ENCODE data around the gene SUMO4.
A peak's percentile ranks its signal among the peaks of the same experiment; 100 is the strongest.
"Not testable (repeated sequence)": the region's sequence is repeated elsewhere in the genome, so short reads cannot be mapped to it uniquely, and the experiment has no call there.

SUMO4 gene

DNA sequence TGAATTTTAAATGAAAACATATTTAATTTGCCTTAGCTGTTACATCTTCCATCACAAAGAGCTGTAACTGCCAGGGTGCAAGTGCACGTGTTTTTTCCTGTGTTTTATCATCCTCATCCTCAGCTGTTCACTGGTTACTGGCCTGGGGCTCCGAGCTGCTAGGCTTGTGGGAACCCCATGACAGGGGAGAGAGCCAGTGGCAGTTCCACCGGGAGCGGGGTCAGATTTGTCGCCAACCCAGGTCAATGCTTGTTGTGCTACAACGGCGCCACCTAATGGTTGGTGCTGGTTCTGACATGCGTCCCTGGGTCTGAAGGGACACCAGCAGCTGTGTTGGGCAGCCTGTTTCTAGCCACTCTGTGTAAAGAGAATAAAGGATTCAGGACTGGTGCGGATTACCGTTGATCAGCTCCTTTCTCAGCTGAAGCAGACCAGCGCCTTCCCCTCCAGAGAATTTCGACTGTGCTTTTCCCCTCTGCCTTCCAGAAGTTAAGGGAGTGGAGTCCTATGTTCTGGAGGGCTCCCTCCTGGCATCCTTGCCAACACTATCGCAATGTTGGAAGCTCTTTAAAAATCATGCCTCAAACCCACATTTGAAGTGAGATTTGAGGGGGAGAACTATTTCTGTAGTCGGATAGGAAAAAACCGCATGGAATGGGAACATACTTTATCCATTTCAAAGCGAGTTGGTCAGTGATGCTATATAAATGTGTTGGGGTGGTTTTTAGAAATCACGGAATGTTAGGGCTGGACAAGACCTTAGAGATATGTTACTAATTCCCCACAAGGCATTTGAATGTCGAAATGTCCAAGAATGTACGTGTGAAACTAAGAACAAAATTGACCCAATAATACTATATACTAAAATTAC is 32.1 kb downstream of the SUMO4 start:
- DNase-seq (ENCODE audit: low read depth in 2 of 2): peak; percentile 67 to 84

DNA sequence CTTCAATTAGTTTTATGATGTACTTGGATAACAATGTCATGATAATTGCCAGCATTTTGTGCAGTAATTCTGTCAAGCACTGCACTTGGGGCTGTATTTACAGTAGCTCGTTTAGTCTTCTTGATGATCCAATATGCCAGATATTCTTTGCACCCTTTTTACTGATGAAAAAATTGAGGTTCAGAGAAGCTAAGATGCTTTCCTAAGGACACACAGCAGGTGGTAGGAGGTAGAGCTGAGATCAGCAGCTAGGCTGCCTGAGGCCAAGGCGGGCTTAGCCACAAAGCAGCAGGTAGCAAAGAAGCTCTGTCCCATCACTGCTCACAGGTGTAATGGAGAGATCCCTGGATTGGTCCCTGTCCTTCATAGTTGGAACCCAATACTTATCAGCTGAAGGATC is 33.3 kb downstream of the SUMO4 start:
- DNase-seq (ENCODE audit: low read depth in 2 of 2): no peak

DNA sequence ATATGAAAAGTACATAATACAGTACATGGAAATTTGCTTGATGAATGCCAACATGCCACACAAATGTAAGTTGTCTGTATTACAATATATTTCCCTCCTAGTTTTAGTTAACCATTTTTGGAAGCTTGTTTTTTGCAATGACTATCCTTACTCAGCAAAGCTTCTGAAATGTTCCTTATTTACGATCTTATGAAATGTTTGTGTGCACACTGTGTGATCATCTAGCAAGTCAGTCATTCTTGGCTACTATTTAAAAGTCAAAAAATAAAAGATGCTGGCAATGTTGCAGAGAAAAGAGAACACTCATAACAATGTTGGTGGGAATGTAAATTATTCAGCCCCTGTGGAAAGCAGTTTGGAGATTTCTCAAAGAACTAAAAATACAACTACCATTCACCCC is 33.8 kb downstream of the SUMO4 start:
- no peak for DNase-seq (ENCODE audit: low read depth in 2 of 2)

DNA sequence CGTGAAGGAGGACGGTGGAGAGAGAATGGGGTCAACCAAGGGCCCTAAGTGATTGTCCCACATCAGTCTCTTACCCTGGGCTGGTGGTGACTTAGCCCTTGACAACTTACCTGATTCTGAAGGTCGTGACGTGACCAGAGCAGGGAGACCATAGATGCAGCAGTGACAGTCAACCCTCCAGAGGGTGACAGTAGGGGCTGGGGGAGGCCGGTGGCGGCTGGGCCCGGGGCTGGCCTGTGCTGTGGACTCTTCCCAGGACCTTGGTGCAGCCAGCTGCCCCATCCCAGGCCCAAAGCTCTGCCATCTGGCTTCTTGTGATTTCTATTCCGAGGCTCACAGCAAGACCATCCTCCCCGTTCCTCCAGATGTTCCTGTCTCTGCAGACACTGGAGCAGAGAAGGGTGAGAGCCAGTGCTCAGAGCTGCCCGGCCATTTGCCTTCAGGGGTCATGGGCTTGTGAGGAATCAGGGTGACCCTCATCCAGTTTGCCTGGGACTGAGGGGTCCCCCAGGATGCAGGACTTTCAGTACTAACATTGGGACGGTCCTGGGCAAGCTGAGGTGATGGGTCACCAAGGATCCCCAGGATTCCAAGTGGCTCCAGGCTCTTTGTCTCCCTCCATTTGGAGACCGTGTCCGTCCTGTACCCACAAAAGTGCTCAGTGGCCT is 36.0 kb downstream of the SUMO4 start:
- DNase-seq (ENCODE audit: low read depth in 2 of 2): no peak

DNA sequence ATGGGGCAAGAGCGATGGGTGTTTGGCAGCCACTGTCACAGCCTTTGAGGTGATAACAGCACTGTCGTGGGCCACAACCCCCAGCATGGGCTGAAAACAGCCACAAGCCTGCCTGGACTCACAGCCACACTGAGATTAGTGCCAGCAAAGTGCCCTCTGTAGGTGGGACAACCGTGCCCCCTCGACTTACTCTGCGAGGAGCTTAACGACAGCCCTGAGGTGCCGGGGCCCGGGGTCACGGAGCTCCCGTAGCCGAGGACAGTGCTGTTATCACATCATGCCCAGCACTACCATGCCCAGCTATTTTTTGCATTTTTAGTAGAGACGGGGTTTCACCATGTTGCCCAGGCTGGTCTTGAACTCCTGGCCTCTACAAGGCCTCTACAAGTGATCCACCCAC is 36.6 kb downstream of the SUMO4 start:
- DNase-seq (ENCODE audit: low read depth in 2 of 2): no peak

DNA sequence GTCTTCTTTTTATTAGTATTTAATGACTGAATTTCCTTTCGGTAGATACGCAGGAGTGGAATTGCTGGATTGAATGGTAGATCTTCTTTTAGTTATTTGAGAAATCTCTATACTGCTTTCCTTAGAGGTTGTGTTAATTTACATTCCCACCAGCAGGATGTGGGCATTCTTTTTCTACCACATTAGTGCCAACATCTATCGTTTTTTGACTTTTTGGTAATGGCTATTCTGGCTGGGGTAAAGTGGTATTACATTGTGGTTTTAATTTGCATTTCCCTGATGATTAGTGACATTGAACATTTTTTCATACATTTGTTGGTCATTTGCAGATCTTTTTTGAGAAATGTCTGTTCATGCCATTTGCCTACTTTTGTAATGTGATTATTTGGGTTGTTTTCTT is 37.1 kb downstream of the SUMO4 start:
- no peak for DNase-seq (ENCODE audit: low read depth in 2 of 2)

DNA sequence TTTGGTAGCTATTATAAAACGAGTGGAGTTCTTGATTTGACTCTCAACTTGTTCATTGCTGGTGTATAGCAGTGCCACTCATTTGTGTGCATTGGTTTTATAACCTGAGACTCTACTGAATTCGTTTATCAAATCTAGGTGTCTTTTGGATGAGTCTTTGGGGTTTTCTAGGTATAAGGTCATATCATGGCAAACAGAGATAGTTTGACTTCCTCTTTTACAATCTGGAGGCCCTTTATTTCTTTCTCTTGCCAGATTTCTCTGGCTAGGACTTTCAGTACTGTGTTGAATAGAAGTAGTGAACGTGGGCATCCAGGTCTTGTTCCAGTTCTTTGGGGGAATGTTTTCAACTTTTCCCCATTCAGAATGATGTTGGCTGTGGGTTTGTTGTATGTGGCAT is 38.8 kb downstream of the SUMO4 start:
- no peak for DNase-seq (ENCODE audit: low read depth in 2 of 2)

DNA sequence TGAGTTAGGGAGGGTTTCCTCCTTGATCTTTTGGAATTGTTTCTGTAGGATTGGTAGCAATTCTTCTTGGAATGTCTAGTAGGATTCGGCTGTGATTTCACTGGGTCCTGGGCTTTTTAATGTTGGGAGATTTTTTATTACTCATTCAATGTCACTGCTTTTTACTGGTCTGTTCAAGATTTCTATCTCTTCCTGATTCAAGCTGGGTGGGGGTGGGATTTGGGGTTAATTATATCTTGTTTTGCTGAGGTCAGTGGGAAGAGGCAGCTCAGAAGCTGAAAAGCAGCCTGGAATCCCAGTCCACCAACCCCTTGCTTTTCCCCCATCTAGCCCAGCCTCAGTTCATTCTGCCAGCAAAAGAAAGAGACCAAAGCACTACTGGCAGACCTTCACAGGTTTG is 39.6 kb downstream of the SUMO4 start:
- DNase-seq (ENCODE audit: low read depth in 2 of 2): no peak

DNA sequence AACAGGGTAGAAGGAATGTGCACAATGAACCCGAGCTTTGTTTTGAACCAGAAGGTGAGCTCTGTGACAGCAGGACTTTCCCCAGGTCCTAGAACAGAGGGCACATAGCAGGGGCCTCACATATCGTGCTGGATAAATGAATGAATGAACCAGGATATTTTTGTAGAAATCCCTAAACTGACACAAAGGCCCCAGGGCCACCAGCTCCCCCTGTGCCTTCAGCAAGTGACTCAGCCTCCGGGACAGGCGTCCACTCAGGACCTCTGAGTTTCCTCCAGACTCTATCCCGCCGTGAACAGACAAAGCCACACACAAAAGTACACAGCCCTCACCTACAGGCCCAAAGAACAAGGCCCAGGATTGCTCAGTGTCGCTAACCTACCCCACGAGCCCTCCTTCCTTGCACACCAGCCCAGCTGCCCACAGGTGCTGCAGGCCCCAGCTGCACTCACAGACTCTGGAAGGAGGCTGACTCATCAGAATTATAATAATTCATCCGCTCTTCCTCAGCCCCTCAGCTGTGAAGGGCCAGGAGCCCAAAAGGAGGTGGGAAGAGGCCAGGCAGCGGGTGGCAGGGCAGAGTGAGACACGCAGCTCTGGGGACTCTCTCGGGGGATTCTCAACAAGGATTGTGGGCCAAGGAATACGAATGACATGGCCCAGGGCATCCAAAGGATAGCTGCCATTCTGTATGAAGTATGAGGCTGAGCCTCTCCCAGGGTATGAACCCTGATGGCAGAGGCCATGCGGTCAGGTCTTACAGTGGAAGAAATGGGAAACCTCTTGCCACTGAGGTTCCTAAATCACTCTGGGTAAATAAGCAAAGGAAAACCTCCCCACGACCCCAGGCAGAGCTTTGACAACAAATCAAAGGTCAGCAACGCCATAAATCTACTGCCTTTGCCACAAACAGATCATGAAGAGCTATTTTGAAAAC is 40.9 kb downstream of the SUMO4 start:
- no peak for DNase-seq (ENCODE audit: low read depth in 2 of 2)

DNA sequence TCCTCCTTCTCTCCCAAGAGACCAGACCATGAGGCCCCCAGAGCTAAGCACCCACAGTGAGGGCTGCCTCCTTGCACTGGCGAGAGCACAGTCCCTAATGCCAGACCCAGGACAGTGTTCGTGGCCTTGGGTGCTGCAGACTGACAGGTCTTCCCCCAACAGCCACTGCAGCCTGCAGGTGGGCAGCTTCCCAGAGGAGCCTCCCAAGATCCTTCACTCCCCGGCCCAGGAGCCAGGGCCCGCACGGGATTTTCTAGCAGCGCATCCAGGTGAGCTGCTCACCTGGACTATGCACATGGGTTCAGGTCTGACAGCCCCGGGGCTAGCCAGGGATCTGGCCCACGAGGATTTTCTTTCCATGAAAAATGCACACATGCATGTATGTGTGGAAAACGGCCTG is 41.7 kb downstream of the SUMO4 start:
- DNase-seq (ENCODE audit: low read depth in 2 of 2): no peak

DNA sequence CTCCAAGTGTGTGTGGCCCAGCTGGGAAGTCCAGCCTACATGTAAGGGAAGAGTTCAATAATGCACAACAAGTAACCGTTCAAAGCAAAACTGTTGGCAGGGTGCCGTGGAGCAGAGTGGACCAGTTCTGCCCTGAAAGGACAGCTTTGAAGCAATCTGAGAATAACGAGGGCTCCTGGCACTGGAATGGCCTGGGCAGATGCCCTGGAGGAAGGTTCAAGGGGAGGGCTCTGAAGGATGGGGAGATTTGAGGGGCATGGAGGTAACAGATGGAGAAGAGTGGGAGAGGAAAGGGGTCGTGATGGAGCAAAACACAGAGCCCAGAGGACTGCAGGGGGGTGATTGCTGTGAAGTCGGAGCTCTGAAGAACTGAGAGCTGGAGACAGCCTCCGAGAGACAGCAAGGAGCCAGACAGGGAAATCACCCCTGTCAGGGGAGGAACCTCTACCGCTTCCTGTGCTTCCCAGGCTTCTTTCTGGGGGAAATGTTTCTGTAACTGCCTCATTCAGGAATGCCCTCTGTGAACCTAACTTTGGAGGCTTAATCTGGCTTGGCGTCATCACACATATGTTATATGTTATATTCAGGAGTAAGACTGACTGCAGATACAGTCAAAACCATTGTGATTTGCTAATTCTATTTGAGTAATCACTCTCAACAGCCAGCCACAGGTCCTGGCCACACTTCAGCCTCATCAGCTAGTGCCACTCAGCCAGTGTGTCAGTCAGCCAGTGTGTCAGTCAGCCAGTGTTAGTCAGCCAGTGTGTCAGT is 43.5 kb downstream of the SUMO4 start:
- DNase-seq (ENCODE audit: low read depth in 2 of 2): no peak

DNA sequence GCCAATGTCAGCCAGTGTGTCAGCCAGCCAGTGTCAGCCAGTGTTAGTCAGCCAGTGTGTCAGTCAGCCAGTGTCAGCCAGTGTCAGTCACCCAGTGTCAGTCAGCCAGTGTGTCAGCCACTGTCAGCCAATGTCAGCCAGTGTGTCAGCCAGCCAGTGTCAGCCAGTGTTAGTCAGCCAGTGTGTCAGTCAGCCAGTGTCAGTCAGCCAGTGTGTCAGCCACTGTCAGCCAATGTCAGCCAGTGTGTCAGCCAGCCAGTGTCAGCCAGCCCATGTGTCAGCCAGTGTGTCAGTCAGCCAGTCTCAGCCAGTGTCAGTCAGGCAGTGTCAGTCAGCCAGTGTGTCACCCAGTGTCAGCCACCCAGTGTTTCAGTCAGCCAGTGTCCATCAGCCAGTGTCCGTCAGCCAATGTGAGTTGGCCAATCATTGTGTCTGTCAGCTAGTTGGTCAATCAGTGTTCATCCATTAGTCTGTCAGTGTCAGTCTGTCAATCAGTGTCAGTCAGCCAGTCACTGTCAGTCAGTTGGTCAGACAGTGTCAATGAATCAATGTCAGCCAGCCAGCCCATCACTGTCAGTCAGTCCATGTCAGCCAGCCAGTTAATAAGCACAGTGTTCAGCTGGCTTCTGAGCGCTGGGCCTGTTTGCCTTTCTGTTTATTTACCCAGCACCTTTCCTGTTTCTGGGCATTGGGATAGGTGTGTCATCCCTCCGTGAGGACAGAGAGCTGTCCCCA is 44.5 kb downstream of the SUMO4 start:
- not testable (repeated sequence) for DNase-seq (ENCODE audit: low read depth in 2 of 2)

DNA sequence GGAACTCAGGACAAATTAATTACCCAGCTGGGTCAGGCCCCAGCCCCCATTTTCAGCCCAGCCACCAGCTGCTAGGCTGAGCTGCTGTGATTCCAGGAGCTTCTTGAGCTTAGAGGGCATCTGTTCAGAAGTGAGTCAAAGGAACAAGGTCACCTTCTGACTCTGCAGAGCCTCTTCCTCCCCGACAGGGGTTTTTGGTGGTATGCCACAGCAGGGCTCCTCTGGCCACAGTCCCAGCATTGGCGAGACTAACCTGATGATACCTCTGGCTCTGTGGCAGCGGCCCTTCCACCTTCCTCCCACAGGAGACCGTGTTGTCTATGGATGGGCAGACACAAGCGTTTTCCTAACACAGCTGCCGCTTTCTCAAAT is 45.0 kb downstream of the SUMO4 start:
- DNase-seq (ENCODE audit: low read depth in 2 of 2): no peak

DNA sequence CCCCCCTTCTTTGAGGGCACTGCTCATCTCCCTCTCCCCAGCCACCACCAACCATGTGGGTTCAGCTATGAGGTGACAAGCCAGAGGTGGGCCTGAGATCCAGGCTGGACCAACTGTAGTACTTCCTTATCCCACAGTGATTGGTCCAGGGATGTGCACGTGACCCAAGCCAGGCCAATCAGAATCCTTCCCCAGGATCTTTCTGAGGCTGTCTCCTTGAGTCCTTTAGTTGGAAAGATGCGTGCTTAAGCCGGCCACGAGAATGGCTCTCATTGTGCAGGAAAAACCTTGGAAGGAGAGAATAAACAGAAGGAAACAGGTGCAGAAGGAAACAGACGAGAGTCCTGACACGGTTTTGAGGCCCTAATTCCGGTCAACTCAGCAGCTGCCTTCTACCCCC is 45.5 kb downstream of the SUMO4 start:
- DNase-seq (ENCODE audit: low read depth in 2 of 2): no peak

DNA sequence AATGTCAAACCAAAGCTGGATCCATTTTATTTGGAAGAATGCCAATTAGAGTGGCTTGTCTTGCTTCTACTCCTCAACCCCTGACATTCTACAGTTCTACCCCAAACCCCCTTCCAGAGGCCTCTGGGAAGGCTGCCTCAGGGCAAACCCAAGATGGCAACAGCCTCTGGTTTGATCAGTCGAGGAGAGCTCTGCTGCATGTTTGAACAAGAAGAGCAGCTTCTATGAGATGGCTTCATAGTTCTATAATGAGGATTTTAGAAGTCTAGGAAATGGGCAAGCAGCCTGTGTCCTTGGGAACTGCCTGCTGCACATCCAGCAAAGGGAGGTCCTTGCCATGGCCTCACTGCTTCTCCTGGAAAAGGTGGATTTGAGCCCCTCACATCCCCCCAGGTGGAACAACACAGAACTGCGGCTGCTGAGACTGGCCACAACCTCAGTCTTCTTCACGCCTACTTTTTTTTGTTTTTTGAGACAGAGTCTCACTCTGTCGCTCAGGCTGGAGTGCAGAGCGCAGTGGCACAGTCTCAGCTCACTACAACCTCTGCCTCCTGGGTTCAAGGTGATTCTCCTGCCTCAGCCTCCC is 46.8 kb downstream of the SUMO4 start:
- DNase-seq (ENCODE audit: low read depth in 2 of 2): no peak

DNA sequence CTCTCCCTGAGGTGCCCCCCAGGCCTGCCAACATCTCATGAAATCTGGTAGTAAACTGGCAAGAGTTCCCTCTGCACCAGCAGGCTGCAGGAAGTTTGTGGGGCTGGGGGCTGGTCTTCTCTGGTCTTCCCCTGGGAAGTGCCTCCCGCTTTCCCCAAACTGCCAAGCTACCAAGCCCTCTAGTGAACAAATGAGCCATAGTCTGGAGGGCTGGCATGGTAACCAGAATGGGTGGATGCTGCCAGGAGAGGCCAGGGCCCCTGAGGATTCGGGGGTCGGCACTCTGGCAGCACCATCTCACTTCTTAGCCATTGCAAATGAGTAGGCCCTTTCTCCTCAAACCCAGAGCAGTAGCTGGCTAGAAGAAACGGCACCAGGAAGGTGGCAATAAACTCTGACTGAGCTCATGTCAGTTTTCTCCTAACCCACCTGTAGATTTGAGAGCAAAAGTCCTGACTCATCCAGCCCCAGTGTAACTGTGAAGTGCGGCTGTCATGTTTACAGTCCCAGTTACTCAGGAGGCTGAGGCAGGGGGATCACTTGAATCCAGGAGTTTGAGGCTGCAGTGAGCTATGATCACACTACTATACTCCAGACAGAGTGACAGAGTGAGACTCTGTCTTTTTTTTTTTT is 48.9 kb downstream of the SUMO4 start:
- DNase-seq (ENCODE audit: low read depth in 2 of 2): no peak

DNA sequence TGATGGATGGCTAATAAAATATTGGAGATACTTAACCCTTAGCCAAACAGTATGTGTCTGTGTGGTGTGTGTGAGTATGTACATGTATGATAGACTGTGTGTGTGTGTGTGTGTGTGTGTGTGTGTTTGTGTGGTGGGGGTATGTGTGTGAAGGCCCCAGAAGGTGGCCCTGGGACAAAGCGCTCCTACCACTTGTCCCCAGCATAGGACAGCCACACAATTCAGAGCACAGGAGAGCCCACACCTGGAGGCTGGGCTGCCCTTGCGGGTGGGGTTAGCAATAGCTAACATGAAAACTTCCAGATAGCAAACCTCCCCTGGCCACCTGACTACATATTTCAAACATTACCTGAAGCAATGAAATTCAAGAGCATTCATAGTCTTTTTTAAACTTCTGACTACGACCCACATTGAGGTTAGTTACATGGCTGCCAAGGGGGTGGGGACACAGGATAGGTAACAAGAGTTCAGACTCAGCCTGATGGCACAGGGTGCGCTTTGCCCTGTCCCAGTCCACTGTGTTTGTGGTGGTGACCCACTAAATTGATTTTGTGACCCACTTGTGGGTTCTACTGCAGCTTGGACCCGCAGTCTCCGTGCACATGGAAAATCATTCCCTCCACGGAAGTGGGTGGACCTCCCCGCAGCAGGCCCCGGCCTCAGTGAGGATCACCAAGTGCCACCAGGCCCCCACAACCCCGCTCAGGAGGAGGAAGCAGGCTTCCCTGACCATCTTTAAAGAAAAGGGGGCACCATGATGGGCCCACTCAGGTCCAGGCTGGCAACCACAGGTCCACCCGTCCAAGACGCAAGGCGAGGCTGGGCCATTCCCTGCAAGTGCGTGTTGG is 50.0 kb downstream of the SUMO4 start:
- no peak for DNase-seq (ENCODE audit: low read depth in 2 of 2)
